ENCODE results near the gene SNED1. TPM values are rescaled to one million over a fixed set of nuclear protein-coding genes. Genes with fewer than 3 reads are reported as not detected.

The SNED1 gene
- total RNA-seq, 1 experiment from 2014 or later: 3.2 TPM

DNA sequence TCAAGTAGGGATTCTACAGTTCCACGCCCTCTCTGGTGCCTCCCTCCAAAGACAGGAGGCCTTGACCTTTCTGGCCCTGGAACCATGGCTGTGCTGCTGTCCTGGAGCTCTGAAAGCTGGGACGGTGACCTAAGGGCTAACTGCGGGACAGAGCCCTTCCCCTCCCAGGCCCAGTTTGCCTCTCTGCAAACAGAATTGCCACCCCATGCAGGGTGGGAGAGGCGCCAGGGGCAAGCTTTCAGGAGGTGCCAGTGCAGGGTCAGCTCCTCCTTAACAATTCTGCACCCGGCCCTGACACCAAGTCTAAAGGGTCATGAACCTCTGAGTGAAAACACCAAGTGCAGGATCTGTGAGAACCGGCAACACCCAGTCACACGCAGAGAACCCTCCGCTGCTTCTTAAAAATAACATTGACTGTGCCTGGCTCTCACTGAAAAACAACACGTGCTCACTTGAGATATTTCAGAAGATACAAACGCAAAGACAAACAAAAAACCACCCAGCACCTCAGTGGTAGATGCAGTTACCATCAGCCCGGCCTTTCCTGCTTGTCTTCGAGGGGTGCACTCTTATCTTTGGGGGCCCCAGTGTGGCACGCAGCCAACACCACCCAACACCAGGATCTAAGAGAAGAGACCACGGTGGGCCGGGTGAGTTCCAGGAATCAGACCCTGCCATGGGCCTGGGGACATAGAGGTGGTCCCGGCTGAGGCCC, 1.1 kb upstream of the SNED1 start (continued):
- TF ChIP-seq ELF4 (CRISPR knock-in tag; IDR thresholded peaks at IDR 0.05; ENCODE audit: low read depth): no peak
- no peak for TF ChIP-seq HMGA2 (CRISPR knock-in tag; IDR thresholded peaks at IDR 0.05)
- no peak for TF ChIP-seq MYBL2 (CRISPR knock-in tag; IDR thresholded peaks at IDR 0.05)
- no peak for TF ChIP-seq GABPB1 (CRISPR knock-in tag; IDR thresholded peaks at IDR 0.05)
- TF ChIP-seq ZNF138 (CRISPR knock-in tag; conservative IDR thresholded peaks at IDR 0.05): no peak
- TF ChIP-seq FOXP1 (CRISPR knock-in tag; IDR thresholded peaks at IDR 0.05; ENCODE audit: borderline replicate concordance): no peak

DNA sequence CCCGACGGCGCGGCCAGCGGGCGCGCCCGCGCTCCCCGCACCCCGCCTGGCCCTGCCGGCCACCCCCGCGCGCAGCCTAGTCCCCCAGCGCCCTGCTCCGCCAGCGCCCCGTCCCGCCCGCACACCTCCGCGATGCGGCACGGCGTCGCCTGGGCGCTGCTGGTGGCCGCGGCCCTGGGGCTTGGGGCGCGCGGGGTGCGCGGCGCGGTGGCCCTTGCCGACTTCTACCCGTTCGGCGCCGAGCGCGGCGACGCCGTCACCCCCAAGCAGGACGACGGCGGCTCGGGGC, 232 bp downstream of the SNED1 start:
- CTCF ChIA-PET: interaction anchor here (1.0 to 3.1 kb wide), 4 partner anchors 11 to 84 kb away, joined by 4 to 16 read pairs (median 6); no protein-coding TSS in a partner anchor
- ATAC-seq (peak; percentile 11), DNase-seq (ENCODE audit: low spot score) (no peak)
- H3K27me3 Mint-ChIP-seq (ENCODE audit: low read depth): peaks cover 42% of the 10 kb centered on the region
- peak overlapping the region; percentile 45; the same call in 1 of the 2 replicates for H3K4me3 Mint-ChIP-seq
- no peak overlapping the region for H3K27ac Mint-ChIP-seq
- TF ChIP-seq NR3C1 (CRISPR knock-in tag; conservative IDR thresholded peaks at IDR 0.05; ENCODE audit: low read depth): no peak
- no peak for TF ChIP-seq ETV6 (CRISPR knock-in tag; IDR thresholded peaks at IDR 0.05)
- TF ChIP-seq ZBTB21 (CRISPR knock-in tag; IDR thresholded peaks at IDR 0.05; ENCODE audit: borderline replicate concordance): no peak
- TF ChIP-seq, protein P1, sequence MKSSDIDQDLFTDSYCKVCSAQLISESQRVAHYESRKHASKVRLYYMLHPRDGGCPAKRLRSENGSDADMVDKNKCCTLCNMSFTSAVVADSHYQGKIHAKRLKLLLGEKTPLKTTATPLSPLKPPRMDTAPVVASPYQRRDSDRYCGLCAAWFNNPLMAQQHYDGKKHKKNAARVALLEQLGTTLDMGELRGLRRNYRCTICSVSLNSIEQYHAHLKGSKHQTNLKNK (CRISPR knock-in tag; IDR thresholded peaks at IDR 0.05): no peak
- no peak for TF ChIP-seq NR2C2 (CRISPR knock-in tag; IDR thresholded peaks at IDR 0.05)
- no peak for TF ChIP-seq FOXJ3 (CRISPR knock-in tag; IDR thresholded peaks at IDR 0.05; ENCODE audit: borderline replicate concordance)
- no peak for TF ChIP-seq CREB1 (CRISPR knock-in tag; IDR thresholded peaks at IDR 0.05)
- TF ChIP-seq, protein P2, sequence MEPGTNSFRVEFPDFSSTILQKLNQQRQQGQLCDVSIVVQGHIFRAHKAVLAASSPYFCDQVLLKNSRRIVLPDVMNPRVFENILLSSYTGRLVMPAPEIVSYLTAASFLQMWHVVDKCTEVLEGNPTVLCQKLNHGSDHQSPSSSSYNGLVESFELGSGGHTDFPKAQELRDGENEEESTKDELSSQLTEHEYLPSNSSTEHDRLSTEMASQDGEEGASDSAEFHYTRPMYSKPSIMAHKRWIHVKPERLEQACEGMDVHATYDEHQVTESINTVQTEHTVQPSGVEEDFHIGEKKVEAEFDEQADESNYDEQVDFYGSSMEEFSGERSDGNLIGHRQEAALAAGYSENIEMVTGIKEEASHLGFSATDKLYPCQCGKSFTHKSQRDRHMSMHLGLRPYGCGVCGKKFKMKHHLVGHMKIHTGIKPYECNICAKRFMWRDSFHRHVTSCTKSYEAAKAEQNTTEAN (CRISPR knock-in tag; IDR thresholded peaks at IDR 0.05): no peak
- TF ChIP-seq SOX15 (CRISPR knock-in tag; IDR thresholded peaks at IDR 0.05): no peak
- TF ChIP-seq SMAD3 (CRISPR knock-in tag; IDR thresholded peaks at IDR 0.05; ENCODE audit: borderline replicate concordance): no peak
- TF ChIP-seq, protein P3, sequence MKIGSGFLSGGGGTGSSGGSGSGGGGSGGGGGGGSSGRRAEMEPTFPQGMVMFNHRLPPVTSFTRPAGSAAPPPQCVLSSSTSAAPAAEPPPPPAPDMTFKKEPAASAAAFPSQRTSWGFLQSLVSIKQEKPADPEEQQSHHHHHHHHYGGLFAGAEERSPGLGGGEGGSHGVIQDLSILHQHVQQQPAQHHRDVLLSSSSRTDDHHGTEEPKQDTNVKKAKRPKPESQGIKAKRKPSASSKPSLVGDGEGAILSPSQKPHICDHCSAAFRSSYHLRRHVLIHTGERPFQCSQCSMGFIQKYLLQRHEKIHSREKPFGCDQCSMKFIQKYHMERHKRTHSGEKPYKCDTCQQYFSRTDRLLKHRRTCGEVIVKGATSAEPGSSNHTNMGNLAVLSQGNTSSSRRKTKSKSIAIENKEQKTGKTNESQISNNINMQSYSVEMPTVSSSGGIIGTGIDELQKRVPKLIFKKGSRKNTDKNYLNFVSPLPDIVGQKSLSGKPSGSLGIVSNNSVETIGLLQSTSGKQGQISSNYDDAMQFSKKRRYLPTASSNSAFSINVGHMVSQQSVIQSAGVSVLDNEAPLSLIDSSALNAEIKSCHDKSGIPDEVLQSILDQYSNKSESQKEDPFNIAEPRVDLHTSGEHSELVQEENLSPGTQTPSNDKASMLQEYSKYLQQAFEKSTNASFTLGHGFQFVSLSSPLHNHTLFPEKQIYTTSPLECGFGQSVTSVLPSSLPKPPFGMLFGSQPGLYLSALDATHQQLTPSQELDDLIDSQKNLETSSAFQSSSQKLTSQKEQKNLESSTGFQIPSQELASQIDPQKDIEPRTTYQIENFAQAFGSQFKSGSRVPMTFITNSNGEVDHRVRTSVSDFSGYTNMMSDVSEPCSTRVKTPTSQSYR (CRISPR knock-in tag; IDR thresholded peaks at IDR 0.05): no peak
- TF ChIP-seq, protein P4, sequence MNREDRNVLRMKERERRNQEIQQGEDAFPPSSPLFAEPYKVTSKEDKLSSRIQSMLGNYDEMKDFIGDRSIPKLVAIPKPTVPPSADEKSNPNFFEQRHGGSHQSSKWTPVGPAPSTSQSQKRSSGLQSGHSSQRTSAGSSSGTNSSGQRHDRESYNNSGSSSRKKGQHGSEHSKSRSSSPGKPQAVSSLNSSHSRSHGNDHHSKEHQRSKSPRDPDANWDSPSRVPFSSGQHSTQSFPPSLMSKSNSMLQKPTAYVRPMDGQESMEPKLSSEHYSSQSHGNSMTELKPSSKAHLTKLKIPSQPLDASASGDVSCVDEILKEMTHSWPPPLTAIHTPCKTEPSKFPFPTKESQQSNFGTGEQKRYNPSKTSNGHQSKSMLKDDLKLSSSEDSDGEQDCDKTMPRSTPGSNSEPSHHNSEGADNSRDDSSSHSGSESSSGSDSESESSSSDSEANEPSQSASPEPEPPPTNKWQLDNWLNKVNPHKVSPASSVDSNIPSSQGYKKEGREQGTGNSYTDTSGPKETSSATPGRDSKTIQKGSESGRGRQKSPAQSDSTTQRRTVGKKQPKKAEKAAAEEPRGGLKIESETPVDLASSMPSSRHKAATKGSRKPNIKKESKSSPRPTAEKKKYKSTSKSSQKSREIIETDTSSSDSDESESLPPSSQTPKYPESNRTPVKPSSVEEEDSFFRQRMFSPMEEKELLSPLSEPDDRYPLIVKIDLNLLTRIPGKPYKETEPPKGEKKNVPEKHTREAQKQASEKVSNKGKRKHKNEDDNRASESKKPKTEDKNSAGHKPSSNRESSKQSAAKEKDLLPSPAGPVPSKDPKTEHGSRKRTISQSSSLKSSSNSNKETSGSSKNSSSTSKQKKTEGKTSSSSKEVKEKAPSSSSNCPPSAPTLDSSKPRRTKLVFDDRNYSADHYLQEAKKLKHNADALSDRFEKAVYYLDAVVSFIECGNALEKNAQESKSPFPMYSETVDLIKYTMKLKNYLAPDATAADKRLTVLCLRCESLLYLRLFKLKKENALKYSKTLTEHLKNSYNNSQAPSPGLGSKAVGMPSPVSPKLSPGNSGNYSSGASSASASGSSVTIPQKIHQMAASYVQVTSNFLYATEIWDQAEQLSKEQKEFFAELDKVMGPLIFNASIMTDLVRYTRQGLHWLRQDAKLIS (CRISPR knock-in tag; IDR thresholded peaks at IDR 0.05; ENCODE audit: borderline replicate concordance): no peak
- TF ChIP-seq, protein P5, sequence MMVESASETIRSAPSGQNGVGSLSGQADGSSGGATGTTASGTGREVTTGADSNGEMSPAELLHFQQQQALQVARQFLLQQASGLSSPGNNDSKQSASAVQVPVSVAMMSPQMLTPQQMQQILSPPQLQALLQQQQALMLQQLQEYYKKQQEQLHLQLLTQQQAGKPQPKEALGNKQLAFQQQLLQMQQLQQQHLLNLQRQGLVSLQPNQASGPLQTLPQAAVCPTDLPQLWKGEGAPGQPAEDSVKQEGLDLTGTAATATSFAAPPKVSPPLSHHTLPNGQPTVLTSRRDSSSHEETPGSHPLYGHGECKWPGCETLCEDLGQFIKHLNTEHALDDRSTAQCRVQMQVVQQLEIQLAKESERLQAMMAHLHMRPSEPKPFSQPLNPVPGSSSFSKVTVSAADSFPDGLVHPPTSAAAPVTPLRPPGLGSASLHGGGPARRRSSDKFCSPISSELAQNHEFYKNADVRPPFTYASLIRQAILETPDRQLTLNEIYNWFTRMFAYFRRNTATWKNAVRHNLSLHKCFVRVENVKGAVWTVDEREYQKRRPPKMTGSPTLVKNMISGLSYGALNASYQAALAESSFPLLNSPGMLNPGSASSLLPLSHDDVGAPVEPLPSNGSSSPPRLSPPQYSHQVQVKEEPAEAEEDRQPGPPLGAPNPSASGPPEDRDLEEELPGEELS (CRISPR knock-in tag; IDR thresholded peaks at IDR 0.05): no peak
- TF ChIP-seq, protein P6, sequence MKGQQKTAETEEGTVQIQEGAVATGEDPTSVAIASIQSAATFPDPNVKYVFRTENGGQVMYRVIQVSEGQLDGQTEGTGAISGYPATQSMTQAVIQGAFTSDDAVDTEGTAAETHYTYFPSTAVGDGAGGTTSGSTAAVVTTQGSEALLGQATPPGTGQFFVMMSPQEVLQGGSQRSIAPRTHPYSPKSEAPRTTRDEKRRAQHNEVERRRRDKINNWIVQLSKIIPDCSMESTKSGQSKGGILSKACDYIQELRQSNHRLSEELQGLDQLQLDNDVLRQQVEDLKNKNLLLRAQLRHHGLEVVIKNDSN (CRISPR knock-in tag; IDR thresholded peaks at IDR 0.05): no peak
- POLR2A ChIA-PET: no interaction called here
- peaks cover 6% of the 10 kb centered on the region for H3K9me3 Mint-ChIP-seq
- no peaks in the 10 kb centered on the region for H3K4me1 Mint-ChIP-seq
- peaks cover 6% of the 10 kb centered on the region for H3K36me3 Mint-ChIP-seq
